Posterior cingulate gyrus (tissue), 11 donors: ENCODE results near the gene HHEX.

Source experiments
- DNase-seq, 10 donors: peaks; one replicate each; pipeline versions ENCODE4 v3.0.0 to v3.0.0-alpha.2; 2020 to 2021; ENCODE audit warnings: mixed read lengths in 3 of 10
- intact Hi-C: fragments of 100-400 bp; cut with DNase I; formaldehyde crosslinking; loops from one replicate; pipeline ENCODE4 v1.15.1; 2023

HHEX gene

GRCh38 chr10:92692697-92693533 is 3.2 kb downstream of the HHEX start:
- intact Hi-C loops = no loop called here
- no peak for DNase-seq

- intact Hi-C loops = no loop called here
- DNase-seq = no peak
Observed at GRCh38 chr10:92693534-92693893, 3.8 kb downstream of the HHEX start.

GRCh38 chr10:92695679-92696605 is 6.2 kb downstream of the HHEX start:
- DNase-seq = peak in 1 of 10 donors; percentile 79
- intact Hi-C loops = no loop called here

GRCh38 chr10:92696606-92697383 is 7.0 kb downstream of the HHEX start:
- no peak for DNase-seq
- intact Hi-C loops = no loop called here

- intact Hi-C loops = no loop called here
- DNase-seq = no peak
Observed at GRCh38 chr10:92697663-92698511, 8.1 kb downstream of the HHEX start.

DNA sequence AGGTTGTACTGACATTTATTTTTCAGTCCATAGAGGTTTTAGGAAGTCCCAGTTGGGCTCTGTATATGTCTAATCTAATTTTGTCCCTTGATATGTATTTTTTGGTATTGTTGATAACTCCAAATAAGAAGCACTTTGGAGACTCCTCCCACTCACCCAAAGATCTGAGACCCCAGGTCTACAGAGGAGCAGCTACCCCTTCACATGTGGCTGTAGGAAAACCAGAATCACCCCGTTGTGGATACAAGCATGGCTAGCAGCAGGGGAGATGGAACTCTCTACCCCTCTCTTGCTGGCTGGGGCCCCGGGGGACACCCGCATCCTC is 9.4 kb downstream of the HHEX start:
- intact Hi-C loops = no loop called here
- DNase-seq = no peak

DNA sequence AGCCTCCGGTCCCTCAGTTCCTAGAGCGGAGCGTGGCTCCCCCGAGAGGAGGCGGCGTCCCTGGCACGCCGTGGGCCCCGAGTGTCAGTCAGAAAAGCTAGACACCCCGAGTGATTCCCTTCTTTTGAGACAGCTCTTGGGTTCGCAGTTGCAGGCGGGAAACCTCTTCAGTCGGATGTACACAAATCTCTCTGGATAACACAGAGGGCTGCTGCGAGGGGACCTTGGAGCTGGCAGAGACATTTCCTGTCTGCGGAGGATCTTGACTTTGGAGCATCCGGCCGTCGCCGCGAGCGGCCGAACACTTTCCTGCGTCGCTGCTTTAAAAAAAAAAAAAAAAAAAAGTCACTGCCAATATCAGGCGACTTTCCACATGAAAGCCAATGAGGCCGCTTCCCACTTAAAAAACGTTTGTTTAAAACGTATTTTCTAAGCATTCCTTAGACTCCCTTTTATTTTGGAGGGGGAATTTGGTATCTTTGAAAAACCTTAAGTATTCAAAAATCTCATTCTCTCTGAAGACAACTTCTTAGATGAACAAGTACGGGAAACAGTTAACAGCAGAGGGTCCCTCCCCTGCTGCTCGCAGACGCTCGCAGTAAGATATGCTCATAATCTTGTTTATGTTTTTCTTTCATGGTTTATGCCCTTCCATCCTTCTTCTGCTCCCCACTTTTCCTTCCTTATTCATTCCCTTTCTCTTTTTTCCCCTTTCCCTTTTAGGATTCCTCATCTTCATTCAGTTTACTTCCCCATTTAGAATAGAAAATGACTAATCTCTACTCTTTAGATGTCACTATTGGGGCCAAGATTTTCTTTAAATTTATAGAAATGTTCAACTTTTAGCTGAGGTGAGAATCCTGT is 10.0 kb downstream of the HHEX start:
- intact Hi-C loops = no loop called here
- peak in 2 of 10 donors; percentile 6 to 80 for DNase-seq

GRCh38 chr10:92702301-92702916 is 12.7 kb downstream of the HHEX start:
- intact Hi-C loops = no loop called here
- DNase-seq = no peak

DNA sequence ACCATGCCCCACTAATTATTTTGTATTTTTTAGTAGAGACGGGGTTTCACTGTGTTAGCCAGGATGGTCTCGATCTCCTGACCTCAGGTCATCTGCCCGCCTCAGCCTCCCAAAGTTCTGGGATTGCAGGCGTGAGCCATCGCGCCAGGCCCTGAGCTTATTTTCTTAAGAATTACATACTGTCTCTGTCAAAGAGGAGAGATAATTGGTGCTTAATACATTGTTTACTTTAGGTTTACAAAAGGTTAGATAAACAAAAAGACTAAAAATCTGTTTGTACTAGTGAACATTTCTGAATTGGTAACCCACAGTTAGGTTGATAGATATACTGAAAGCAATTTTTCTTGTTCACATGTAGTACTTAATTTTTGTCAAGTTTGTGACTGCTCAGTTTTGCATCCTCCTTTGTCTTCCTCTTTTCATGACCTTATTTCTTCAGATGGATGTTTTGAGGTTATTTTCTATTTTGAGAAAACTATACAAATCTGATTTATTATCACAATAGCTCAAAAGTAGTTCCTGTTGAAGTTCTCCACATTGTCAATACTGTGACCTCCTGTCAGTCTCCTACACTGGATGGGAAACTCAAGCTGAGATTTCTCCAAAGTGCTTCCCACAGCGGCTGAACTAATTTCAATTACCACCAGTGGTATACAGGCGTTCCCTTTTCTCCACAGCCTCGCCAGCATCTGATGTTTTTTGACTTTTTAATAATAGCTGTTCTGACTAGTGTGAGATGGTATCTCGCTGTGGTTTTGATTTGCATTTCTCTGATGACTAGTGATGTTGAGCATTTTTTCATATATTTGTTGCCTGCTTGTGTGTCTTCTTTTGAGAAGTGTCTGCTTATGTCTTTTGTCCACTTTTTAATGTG is 22.5 kb downstream of the HHEX start:
- DNase-seq = no peak
- intact Hi-C loops = no loop called here

DNA sequence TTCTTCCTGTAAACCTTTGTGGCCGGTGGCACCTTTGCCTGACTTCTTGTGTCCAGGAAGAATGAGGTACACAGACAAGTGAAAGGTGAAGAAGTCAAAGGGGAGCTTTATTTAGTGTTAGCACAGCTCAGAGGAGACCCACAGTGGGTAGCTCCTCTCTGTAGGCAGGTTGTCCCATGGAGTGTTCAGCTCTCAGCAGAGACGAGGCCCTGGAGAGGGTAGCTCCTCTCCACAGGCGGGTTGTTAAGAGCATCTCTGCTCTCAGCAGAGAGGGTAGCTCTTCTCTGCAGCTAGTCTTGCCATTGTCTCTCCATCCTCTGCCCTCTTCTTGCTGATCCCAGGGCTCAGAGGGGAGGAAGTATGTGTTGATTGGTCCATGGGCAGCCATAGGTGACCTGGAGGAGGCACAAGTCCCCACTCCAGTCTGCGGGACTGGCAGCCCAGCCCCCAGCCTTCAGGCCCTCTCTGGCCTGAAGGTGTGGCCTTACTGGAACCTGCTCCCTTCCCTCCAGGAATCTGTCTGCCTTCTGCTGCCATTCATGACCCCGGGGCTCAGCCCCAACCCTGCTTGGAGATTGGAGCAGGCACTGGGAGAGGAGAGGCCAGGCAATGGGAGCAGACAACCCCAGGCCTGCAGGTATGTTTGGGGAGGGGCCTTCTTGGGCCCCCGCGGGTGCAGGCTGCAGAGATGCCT is 24.5 kb downstream of the HHEX start:
- DNase-seq = no peak
- intact Hi-C loops = no loop called here

DNA sequence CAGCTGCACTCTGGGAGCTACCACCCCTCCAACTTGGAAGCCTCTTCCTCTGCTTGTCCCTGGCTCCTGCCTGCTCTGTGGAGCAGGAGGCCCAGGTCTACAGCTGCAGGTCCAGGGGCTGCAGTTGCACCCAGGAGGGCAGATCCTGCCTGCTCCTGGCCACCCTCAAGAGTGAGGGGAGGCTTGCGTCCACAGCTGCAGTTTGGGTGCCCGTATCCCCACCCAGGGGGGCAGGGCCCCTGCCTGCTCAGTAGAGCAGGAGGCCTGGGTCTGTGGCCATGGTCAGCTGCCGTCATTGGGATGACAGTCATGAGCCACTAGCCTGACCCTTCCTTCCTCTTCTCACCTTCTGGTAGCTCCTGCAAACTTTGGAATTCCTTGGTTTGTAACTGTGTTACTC is 25.1 kb downstream of the HHEX start:
- DNase-seq = no peak
- intact Hi-C loops = no loop called here

DNA sequence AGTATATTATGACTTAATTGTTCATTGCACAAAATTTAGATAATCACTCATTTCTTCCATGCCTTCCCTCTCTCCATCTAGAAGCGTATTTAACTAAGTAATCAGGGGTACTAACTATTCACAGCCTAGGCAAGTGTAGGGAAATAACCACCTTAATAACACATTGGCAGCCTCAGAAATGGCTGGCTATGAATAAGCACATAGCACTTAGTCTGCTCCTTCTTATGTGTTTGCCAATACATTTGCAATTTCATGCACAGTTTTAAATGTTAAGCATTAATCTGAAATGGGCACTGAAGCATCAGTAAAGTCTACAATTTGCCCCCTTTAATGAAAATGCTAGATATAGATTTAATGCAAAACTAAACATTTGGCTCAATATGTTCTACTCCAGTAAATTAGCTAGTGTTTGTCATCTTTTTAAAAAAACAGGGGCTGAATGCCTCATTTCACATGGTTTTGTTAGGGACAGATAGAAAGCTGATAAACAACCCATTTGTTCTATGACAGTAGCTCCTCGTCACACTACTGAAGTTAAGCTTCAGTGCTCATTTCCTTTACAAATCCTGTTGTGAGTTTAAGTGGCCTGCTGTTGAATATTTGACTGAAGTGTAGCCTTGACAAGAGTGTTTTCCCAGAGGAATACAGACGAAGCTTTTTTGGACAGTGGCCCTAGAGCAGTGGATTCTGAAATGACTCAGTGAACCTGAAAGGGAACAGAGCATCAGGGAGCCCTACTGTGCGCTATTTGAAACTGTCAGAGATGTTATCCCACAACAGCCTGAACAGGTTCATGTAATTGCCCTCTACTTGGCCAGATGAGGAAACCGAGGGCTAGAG is 30.5 kb downstream of the HHEX start:
- intact Hi-C loops = no loop called here

GRCh38 chr10:92720831-92721165 is 31.0 kb downstream of the HHEX start:
- intact Hi-C loops = no loop called here
- DNase-seq = no peak

More for the DNA sequence above, 30.5 kb downstream of the HHEX start:
- DNase-seq = no peak

DNA sequence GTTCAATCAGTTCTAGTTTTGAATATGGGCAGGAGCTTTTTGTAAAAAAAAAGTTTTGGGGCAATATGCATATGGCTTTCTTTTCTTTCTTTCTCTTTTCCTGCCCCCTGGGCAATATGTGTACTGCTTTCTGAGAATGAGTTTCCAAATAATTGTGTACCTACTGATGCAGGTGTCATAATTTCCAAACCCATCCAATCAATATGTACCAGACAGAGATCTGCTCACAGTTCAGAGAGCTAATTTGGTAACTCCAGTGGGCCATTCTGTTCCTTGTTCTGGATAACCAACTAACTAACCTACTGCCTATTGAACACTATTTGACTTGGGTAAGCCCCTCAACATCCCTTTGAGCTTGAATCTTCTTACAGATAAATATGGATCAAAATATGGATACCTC is 32.6 kb downstream of the HHEX start:
- intact Hi-C loops = no loop called here

DNA sequence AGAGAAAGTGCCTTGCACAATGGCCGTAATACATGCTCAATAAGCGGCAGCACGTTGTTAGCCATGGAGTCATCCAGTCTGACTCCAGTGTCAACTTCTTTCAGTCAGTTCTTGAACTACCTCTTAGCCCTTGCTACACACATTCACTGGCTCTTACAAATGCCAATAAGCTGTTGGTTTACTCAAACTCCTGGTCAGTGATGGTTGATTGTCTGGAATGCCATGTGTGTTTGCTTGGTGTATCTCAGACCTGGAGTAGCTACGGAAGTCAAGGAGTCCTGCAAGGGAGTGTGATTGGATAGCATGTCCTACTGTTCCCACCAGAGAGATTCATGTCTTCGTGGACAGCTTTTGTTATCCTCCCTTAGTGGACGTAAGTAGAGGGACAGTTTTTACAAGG is 37.4 kb downstream of the HHEX start:
- intact Hi-C loops = no loop called here

More for the DNA sequence above, 32.6 kb downstream of the HHEX start:
- no peak for DNase-seq

GRCh38 chr10:92727550-92727949 is 37.8 kb downstream of the HHEX start:
- intact Hi-C loops = no loop called here
- DNase-seq = no peak

More for the DNA sequence above, 37.4 kb downstream of the HHEX start:
- DNase-seq = no peak
